Iris pigment epithelial cell (primary cell): Measurements from ENCODE around the gene CCDC200.
"Not testable (repeated sequence)": the region's sequence is repeated elsewhere in the genome, so short reads cannot be mapped to it uniquely, and the experiment has no call there.

Source experiments
- DNase-seq: peaks from one replicate; pipeline ENCODE4 v3.0.0-alpha.2; 2011; ENCODE audit warnings: low read depth

Gene CCDC200

GRCh38 chr17:43216369-43216761, 12.1 kb downstream of the CCDC200 start:
- no peak for DNase-seq

DNA sequence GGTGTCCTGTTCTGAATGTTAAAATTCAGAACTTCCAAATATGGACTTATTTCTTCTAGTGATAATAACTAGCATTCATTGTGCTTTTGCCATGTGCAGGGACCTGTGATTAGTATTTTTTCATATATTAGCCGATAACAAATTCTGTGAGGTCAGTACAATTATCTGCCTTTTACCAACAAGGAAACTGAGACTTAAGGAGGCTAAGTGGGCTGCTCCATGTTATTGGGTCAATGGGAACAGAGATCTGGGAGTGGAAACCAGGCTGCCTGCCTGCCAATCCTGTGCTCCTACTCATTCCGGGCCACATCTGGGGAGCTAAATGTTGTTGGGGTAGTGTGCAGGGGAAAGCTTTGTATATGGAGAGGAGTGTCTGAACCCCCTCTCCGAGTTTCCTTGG, 13.1 kb downstream of the CCDC200 start:
- no peak for DNase-seq

DNA sequence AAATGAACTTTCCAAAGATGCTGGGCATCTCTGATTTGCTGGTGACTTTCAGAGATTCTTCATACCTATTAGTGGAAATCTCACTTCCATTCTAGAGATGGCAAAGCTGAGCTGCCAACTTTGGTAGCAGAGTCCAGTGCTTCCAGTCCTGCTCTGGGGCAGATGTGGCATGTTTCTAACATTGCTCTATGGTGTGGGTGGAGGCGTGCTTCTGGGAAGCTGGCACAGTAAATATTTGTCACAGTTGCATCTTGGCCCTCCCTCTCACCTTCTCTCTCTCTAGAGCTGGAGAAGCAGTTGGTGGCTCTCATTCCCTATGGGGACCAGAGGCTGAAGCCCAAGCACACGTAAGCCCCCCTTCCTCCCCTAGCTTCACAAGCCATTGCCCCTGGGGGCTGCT, 14.9 kb downstream of the CCDC200 start:
- DNase-seq = no peak

DNA sequence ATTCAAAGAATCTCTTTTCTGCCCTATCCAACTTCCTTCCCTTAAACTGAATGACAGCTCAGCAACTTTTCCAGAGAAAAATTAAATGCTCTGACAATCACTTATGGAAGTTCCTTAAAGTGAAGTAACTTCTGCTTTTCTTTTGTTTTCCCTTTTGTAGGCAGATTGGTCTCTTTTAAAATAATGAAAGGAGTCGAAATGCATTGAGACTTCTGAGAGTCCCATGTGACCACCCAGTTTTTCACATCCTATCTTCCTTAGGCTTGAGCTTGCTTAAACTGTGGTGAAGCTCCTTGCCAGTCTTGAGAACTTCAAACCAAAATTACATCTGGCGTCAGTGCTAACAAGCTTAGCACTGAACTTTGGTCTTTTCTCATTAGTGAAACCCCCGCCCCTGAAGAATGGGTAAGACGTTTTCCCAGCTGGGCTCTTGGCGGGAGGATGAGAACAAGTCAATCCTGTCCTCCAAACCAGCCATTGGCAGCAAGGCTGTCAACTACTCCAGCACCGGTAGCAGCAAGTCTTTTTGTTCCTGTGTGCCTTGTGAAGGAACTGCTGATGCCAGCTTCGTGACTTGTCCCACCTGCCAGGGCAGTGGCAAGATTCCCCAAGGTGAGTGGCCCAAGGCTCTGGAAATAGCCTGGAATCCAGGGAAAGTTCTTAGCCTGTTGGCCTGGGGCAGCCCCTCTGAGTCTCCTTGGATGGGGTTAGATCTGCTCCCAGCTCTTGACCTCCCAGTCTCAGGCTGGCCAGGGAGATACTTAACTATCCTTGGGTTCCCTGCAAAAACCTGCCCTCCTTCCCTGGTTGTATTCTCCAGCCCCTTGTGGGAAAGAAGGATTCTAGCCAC, 15.6 kb downstream of the CCDC200 start:
- DNase-seq = peak; percentile 5

- peak; percentile 90 for DNase-seq
These were observed 16.7 kb downstream of the CCDC200 start, which contains the start of gene TMEM106A for GRCh38 chr17:43211480-43212402. Gene TMEM106A (plus strand): TSS chr17:43211875. CDS start chr17:43213042, 1,167 bp downstream.

DNA sequence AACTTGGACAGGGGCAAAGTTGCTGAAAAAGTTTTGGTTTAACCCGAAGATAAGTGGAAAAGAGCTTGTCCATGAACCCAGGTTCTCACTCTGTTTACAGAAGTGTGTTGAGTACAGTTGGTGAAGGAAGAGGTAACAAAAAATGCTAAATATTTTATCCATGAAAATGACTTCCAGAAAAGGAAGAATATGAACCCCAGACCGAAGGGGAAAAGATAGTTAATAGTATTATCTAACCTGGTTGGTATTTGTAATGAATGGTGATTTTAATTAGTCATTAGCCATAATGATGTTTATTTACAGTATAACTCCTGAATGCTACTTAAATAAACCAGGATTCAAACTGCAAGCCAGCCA, 17.3 kb downstream of the CCDC200 start:
- no peak for DNase-seq

DNA sequence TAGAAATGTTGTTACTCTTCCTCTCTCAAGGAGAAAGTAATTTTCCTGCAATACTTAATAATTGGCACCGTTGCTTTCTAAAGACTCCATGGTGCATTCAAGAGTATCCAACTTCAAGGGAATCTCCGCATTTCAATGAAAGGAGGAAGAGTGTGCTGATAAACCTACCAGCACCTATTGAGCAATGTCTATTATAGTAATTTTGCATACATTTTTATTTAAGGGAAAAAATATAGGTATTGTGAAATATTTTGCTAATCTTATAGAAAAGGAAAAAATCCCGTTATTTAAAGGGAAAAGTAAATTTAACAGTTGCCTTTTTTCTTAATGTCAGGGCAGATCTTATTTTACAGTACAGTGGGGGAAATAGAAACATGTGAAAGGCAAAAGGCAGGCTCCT, 17.8 kb downstream of the CCDC200 start:
- no peak for DNase-seq

DNA sequence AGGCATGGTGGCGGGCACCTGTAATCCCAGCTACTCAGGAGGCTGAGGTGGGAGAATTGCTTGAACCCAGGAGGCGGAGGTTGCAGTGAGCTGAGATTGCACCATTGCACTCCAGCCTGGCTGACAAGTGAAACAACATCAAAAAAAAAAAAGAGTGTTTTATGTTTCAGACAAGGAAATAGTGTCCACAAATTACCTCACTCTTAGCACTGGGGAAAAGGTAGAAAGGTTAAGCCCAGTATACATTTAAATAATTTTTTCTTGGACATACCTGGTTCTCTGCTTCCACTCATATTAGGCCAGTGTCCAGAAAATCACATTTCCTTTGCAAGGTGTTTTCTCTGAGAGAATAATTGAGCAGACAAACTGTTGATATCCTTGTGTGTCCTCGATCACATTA, 25.4 kb downstream of the CCDC200 start:
- DNase-seq = not testable (repeated sequence)

DNA sequence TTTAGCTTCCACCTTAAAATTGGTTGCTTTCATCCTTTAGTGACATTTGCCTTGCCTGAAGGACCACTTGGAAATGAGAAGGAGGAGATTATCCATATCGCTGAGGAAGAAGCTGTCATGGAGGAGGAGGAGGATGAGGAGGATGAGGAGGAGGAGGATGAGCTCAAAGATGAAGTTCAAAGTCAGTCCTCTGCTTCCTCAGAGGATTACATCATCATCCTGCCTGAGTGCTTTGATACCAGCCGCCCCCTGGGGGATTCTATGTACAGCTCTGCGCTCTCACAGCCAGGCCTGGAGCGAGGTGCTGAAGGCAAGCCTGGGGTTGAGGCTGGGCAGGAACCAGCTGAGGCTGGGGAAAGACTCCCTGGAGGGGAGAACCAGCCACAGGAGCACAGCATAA, 28.3 kb downstream of the CCDC200 start:
- DNase-seq = no peak

DNA sequence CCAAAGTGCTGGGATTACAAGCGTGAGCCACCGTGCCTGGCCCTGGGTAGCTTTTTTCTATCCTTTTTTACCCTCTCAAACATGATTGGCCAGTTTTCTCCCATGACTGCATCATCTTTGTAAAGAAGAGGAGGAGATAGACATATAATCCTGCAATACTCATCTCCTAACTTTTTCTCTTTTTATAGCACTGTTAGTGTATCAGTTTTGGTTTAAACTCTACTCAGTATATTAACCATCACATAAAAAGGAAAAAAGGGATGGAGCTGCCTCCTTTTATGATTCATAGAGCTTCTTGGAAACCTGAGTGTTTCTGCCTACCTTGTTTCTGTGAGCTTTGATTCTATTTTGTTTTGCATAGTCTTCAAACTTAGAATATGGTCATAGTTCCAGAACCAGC, 28.8 kb downstream of the CCDC200 start:
- no peak for DNase-seq

GRCh38 chr17:43193251-43193650, 35.2 kb downstream of the CCDC200 start:
- DNase-seq = no peak

DNA sequence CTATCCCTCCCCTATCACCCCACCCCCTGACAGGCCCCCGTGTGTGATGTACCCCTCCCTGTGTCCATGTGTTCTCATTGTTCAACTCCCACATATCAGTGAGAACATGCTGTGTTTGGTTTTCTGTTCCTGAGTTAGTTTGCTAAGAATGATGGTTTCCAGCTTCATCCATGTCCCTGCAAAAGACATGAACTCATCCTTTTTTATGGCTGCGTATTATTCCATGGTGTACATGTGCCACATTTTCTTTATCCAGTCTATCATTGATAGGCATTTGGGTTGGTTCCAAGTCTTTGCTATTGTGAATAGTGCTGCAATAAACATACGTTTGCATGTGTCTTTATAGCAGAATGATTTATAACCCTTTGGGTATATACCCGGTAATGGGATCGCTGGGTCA, 41.8 kb downstream of the CCDC200 start:
- DNase-seq = not testable (repeated sequence)

- DNase-seq = no peak
These were observed 44.5 kb downstream of the CCDC200 start for GRCh38 chr17:43183921-43184320.

DNA sequence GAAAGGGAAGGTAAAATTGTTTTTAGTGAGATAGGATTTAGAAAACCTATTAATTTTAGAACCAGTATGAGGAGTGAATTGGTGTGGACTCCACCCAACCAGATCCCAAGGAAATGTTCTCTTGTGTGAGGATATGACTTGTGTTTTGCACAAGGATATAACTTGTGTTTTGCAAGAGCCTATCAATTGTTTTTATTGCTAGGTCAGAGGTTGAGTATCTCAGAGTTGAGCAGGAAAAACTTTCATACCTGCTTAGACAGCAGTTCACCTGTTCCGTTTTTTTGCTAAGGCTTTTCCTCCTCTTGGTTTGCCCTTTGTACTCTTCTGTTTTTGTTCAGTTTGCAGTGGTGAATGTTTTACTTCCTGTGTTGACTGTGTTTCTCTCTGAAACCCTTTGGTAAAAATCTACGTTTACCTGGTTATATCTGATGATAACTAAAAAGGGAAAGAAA, 52.3 kb downstream of the CCDC200 start:
- no peak for DNase-seq

DNA sequence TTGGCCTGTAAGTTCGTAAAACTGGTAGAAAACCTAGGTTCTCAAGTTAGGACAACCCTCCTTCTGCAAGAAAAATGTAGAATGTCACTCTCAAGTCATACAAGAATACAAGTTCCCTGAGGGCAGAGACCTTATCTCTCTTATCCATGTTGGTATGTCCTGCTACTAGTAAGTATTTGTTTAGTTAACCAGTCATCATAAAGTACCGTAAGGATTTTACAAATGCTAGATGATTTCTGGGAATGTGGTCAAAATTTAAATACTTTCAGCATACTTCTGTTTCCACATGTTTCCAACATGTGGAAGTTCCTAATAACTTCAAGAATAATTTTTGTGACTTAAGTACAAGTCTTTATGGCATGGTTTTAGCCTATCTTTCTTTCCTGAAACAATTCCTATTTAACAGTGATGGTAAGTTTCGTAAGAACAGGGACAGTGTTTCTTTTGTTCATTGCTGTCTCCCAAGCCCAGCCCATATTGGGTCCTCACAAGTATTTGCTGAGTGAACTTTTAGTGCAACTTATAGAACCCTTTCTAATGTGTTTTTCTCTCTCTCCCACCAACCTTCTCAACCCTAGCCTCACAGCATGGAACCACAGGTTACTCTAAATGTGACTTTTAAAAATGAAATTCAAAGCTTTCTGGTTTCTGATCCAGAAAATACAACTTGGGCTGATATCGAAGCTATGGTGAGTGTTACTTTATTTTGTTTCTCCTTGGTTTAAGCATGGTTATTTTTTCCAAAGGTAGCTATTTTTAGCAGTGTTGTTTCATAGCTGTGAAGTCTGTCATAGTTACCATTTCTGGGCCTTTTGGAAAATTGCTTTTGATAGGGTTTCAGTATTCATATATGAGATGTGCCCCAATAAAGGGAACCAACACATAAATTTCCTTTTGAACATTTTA, 53.0 kb downstream of the CCDC200 start:
- DNase-seq = peak; percentile 85

DNA sequence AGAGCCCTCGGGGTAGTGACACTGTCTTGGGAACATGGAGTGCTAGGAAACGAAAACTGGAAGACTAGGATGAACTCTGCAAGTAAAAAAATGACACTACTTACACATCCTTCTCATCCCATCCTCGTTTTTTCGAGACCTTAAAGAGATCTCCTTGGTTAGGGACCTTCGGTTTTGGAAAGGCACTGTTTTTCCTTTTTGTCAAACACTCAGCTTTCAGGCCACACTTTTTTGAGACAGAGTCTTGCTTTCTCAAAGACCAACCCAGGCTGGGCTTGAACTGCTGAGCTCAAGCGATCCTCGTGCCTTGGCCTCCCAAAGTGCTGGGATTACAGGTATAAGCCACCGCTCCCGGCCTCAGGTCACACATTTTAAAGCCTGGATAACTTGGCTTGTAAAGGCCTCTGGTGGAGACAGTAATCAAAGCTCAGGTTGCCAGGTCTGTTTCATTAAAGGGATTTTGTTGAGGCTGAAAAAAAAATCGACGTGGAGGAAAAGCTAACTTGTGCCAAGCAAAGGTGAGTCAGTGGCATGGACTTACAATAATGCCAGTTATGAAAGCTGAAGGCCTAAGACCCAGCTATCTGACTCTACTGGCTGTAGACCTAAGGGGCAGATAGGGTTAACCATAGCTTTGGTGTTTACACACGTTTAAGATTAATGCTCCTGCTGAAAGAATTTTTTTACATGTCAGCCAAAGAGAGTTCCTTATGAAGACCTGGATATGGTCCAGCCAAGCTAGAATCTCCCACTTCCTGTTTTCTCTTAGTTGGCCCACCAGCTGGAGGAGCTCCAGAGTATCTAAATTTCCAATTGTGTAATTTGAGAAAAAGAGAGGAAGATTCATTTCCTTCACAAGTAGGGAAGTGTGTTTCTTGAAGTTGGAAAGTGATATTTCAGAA, 56.6 kb downstream of the CCDC200 start:
- peak; percentile 95 for DNase-seq
